Spleen (tissue), 11 donors: ENCODE data around the gene GRID2IP. TPM values are rescaled to one million over a fixed set of nuclear protein-coding genes. Genes with fewer than 3 reads are reported as not detected.

Experiments
- DNase-seq: peaks from one replicate; pipeline ENCODE4 v3.0.0-alpha.2; 2020
- H3K27ac ChIP-seq, 8 donors: fragments of 200-600 bp; sonication (generic) in 7 of 8; 1 replicate in 4 of 8; 2 replicates in 4 of 8; pipeline versions ENCODE4 v1.5.0 to v1.8.0; 2016 to 2021; ENCODE audit warnings: inconsistent platforms in 4 of 8, mild to moderate bottlenecking in 4 of 8, moderate library complexity in 1 of 8
- H3K27me3 ChIP-seq, 7 donors: fragments of 200-600 bp; sonication (generic) in 6 of 7; replicated peaks in 1 of 7; 1 replicate in 4 of 7; 2 replicates in 3 of 7; pipeline versions ENCODE4 v1.5.0 to v1.8.0; 2016 to 2021; ENCODE audit warnings: inconsistent platforms in 3 of 7, mild to moderate bottlenecking in 1 of 7
- H3K36me3 ChIP-seq, 6 donors: fragments of 200-600 bp; sonication (generic) in 5 of 6; 1 replicate in 4 of 6; 2 replicates in 2 of 6; pipeline versions ENCODE4 v1.5.0 to v1.8.0; 2016 to 2021; ENCODE audit warnings: inconsistent platforms in 2 of 6
- H3K4me1 ChIP-seq, 6 donors: fragments of 200-600 bp; sonication (generic) in 5 of 6; 1 replicate in 3 of 6; 2 replicates in 3 of 6; pipeline versions ENCODE4 v1.5.0 to v1.8.0; 2016 to 2021; ENCODE audit warnings: inconsistent platforms in 3 of 6
- H3K4me3 ChIP-seq, 8 donors: fragments of 200-600 bp; sonication (generic) in 7 of 8; 1 replicate in 4 of 8; 2 replicates in 4 of 8; pipeline versions ENCODE4 v1.5.0 to v1.8.0; 2016 to 2021; ENCODE audit warnings: inconsistent platforms in 4 of 8, mild to moderate bottlenecking in 4 of 8, moderate library complexity in 2 of 8
- H3K9me3 ChIP-seq, 8 donors: fragments of 200-600 bp; sonication (generic) in 7 of 8; 1 replicate in 4 of 8; 2 replicates in 4 of 8; pipeline versions ENCODE4 v1.5.0 to v1.8.0; 2016 to 2021; ENCODE audit warnings: inconsistent platforms in 4 of 8
- POLR2A ChIP-seq, 3 donors: fragments of 450-650 bp; IDR thresholded peaks; one replicate each; pipeline ENCODE4 v1.5.1; 2017; ENCODE audit warnings: antibody characterized with exemption in 3 of 3, mild to moderate bottlenecking in 1 of 3
- POLR2AphosphoS5 ChIP-seq, 3 donors: sonication (generic); formaldehyde crosslinking; IDR thresholded peaks; one replicate each; pipeline ENCODE4 v1.5.1; 2017; ENCODE audit warnings: antibody characterized with exemption in 3 of 3
- WGBS, 5 donors: extraction: QIAGEN DNeasy Blood & Tissue Kit in 3 of 5; methylation state at CpG; one replicate each; pipeline versions ENCODE4 v1.1.5 to v1.1.7; 2013 to 2018; 5-methylcytosine and 5-hydroxymethylcytosine counted together
- intact Hi-C: fragments of 100-400 bp; cut with DNase I; formaldehyde crosslinking; loops from one replicate; pipeline ENCODE4 v1.15.0; 2023; ENCODE audit warnings: low total_unique reads
- polyA plus RNA-seq, 3 donors: library from polyadenylated mRNA; stranded (reverse); fragments of 200-250 nt; gene quantifications; one replicate each; pipeline ENCODE4 v1.2.1, GENCODE V29; 2013
- total RNA-seq, 7 donors: library from RNA; depleted of rRNA in 3 of 7; stranded (reverse); fragments of >200 nt in 3 of 7; fragmentation: NEBNext Ultra II Directional in 4 of 7; extraction: Animal tissue kit (Norgen Biotek cat#: 25700) in 4 of 7; gene quantifications; one replicate each; pipeline versions ENCODE4 v1.1.0 to v1.2.1, GENCODE V29; 2016 to 2021
- TF ChIP-seq, protein P1 (sequence below), 11 experiments: fragments of 200-600 bp in 7 of 11; fragments of 450-650 bp in 4 of 11; sonication (generic) in 4 of 11; IDR thresholded peaks in 8 of 11; conservative IDR thresholded peaks in 3 of 11; 1 replicate in 7 of 11; 2 replicates in 4 of 11; pipeline versions ENCODE4 v1.4.0 to v1.8.0; 2016 to 2021; ENCODE audit warnings: antibody characterized with exemption in 11 of 11, inconsistent platforms in 4 of 11, mild to moderate bottlenecking in 1 of 11
- donor health status: healthy with polysubstance abuse.
- donor health status: DM: no; HTN: no; CAD: no; lungs with moderate emphysema.
- donor health status: DM: no; HTN: no; CAD: no.
- donor health status: Bipolar disorder and iron deficiency.
- donor health status: healthy.
- donor health status: DM: no; HTN: no; CAD: no.
- donor health status: DM: yes; HTN: yes; CAD: no.

Gene GRID2IP
- total and polyA plus RNA-seq, 10 donors: 0.08 to 1.0 (median 0.31) TPM; not detected in 2

DNA sequence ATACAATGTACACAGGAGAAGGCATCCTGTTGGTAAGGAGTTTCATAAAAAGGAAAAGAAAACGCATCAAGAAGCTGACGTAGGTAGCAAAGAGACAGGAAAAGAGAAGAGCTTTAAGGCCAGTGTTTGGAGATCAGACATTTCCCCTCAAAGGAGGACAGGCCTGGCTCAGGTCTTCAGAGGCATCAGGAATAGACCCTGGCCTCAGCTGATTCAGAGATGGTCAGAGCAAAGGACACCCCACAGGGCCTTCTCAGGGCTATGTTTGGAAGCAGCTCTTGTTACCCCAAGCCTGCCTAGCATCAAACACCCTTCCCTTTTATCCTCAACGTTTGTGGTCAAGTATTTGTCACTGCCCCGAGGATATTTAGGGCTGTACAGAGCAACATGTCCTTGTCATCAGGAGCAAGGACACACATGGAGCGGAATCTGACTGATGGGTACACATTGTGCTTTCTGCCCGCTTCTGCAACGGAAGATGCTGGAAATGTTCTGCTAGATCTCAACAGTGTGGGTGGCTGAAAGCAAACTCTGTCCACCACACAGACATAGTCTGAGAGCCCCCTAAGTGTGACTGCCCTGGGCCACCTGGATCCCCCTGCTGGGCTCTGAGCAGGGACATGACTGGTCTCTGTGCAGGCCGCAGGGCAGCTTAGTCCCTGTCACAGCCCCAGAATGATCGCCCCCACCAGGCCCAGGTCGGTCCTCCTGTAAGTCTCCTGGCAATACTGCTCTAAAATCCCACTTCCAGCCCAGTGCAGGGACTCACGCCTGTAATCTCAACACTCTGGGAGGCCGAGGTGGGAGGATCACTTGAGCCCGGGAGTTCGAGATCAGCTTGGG is 25.0 kb upstream of the GRID2IP start:
- Histone ChIP-seq H3K36me3 (peaks cover 0 to 22% (median 12%) of the 10 kb centered on the region in 6 donors), H3K9me3 (no peaks in the 10 kb centered on the region), H3K4me3 (peak overlapping the region; percentile 26 to 84 (median 56)), H3K27ac (peak overlapping the region in 6 of 8 donors; percentile 90 to 98 (median 92)), H3K27me3 (no peaks in the 10 kb centered on the region), H3K4me1 (peaks cover 0 to 29% (median 14%) of the 10 kb centered on the region in 6 donors)
- intact Hi-C loops: no loop called here
- 55 to 81% (median 70%) methylated on average over 12 to 14 of the region's 14 CpGs for WGBS, 5 donors
- peak; percentile 81 for DNase-seq
- no peak for TF ChIP-seq POLR2A (IDR thresholded peaks at IDR 0.05)
- TF ChIP-seq POLR2AphosphoS5 (IDR thresholded peaks at IDR 0.05): no peak
- TF ChIP-seq, protein P1, sequence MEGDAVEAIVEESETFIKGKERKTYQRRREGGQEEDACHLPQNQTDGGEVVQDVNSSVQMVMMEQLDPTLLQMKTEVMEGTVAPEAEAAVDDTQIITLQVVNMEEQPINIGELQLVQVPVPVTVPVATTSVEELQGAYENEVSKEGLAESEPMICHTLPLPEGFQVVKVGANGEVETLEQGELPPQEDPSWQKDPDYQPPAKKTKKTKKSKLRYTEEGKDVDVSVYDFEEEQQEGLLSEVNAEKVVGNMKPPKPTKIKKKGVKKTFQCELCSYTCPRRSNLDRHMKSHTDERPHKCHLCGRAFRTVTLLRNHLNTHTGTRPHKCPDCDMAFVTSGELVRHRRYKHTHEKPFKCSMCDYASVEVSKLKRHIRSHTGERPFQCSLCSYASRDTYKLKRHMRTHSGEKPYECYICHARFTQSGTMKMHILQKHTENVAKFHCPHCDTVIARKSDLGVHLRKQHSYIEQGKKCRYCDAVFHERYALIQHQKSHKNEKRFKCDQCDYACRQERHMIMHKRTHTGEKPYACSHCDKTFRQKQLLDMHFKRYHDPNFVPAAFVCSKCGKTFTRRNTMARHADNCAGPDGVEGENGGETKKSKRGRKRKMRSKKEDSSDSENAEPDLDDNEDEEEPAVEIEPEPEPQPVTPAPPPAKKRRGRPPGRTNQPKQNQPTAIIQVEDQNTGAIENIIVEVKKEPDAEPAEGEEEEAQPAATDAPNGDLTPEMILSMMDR (IDR thresholded peaks at IDR 0.05 in 8 of 11, conservative IDR thresholded peaks at IDR 0.05 in 3 of 11): no peak

DNA sequence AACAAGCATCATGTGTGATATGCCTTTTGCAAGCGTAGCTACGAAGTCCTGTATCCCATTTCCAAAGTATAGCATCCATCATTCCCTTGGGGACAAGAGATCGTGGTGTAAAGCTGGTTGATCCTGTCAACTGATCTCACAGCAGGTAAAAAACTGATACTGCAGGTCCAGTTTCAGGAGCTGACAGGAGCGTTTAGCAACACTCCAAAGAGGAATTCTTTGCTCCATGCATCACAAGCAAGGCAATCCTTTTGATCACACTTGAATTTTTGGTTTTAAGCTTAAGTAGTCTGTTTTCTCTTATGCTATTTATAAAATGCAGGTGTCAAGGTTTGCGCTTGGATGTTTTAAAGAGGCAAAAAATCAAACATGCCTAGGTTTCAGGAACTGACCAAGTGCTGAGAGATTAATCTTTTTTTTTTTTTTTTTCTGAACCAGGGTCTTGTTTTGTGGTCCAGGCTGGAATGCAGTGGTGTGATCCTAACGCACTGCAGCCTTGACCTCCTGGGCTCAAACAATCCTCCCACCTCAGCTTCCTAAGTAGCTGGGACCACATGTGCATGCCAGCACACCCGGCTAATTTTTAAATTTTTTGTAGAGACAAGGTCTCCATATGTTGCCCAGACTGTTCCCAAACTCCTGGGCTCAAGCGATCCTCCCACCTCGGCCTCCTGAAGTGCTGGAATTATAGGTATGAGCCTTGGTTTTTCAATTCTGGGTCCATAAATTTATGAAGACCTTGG is 24.2 kb upstream of the GRID2IP start:
- Histone ChIP-seq H3K4me1 (peaks cover 0 to 29% (median 13%) of the 10 kb centered on the region in 6 donors), H3K9me3 (no peaks in the 10 kb centered on the region), H3K27ac (no peak overlapping the region), H3K36me3 (peaks cover 0 to 14% (median 4%) of the 10 kb centered on the region in 6 donors), H3K27me3 (no peaks in the 10 kb centered on the region), H3K4me3 (no peak overlapping the region)
- DNase-seq: no peak
- TF ChIP-seq, protein P1 (IDR thresholded peaks at IDR 0.05 in 8 of 11, conservative IDR thresholded peaks at IDR 0.05 in 3 of 11): no peak
- no peak for TF ChIP-seq POLR2A (IDR thresholded peaks at IDR 0.05)
- intact Hi-C loops: no loop called here
- WGBS, 5 donors: 76 to 86% (median 80%) methylated on average over 8 to 9 of the region's 9 CpGs

DNA sequence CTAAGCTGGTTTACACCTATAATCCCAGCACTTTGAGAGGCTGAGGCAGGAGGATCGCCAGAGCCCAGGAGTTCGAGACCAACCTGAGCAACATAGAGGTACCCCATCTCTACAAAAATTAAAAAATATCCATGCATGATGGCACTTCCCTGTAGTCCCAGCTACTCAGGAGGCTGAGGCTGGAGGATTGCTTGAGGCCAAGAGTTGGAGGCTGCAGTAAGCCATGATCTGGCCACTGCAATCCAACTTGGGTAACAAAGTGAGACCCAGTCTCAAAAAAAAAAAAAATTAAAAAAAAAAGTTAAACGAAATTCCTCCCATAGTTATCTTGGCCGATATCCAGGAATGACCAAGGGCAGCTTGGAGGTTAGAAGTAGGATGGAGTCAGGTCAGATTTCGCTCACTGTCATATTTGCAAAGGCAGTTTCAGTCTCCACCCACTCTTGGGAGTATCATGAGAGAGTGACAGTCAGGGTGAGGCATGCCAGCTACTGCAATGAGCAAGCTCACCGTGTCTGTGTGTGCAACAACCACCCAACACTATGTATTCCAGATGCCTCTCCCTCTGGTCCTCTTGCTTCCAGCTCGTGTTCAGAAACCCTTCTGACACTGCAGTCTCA is 20.0 kb upstream of the GRID2IP start:
- DNase-seq: no peak
- no peak for TF ChIP-seq POLR2AphosphoS5 (IDR thresholded peaks at IDR 0.05)
- no peak for TF ChIP-seq POLR2A (IDR thresholded peaks at IDR 0.05)
- TF ChIP-seq, protein P1 (IDR thresholded peaks at IDR 0.05 in 8 of 11, conservative IDR thresholded peaks at IDR 0.05 in 3 of 11): no peak
- 62 to 79% (median 74%) methylated on average over 7 of the region's 7 CpGs for WGBS, 5 donors
- intact Hi-C loops: no loop called here
- H3K4me1 ChIP-seq: peaks cover 0 to 6% (median under 1%) of the 10 kb centered on the region in 6 donors
- H3K36me3 ChIP-seq: no peaks in the 10 kb centered on the region
- H3K27ac ChIP-seq: no peak overlapping the region
- H3K27me3 ChIP-seq: peaks cover 0 to 8% (median 0%) of the 10 kb centered on the region in 7 donors
- H3K4me3 ChIP-seq: no peak overlapping the region
- H3K9me3 ChIP-seq: no peaks in the 10 kb centered on the region
